Measurements from ENCODE around the gene NEURL3.
"Not testable (repeated sequence)": the region's sequence is repeated elsewhere in the genome, so short reads cannot be mapped to it uniquely, and the experiment has no call there.

NEURL3 gene

GRCh38 chr2:96506016-96506906, 1.1 kb upstream of the NEURL3 start:
- no peak for DNase-seq

- no peak for DNase-seq
Observed at GRCh38 chr2:96503637-96504243, 1.4 kb downstream of the NEURL3 start.

GRCh38 chr2:96502891-96503636, 2.1 kb downstream of the NEURL3 start:
- DNase-seq: no peak

GRCh38 chr2:96501886-96502810, 3.0 kb downstream of the NEURL3 start:
- no peak for DNase-seq

GRCh38 chr2:96501471-96501874, 3.7 kb downstream of the NEURL3 start:
- no peak for DNase-seq

GRCh38 chr2:96500385-96501066, 4.6 kb downstream of the NEURL3 start:
- no peak for DNase-seq

GRCh38 chr2:96499061-96499960, 5.8 kb downstream of the NEURL3 start:
- DNase-seq: no peak

- not testable (repeated sequence) for DNase-seq
Observed at GRCh38 chr2:96498611-96499010, 6.5 kb downstream of the NEURL3 start.

GRCh38 chr2:96498021-96498431, 7.1 kb downstream of the NEURL3 start:
- no peak for DNase-seq

GRCh38 chr2:96495982-96496629, 9.1 kb downstream of the NEURL3 start:
- no peak for DNase-seq

GRCh38 chr2:96494188-96494587, 11.0 kb downstream of the NEURL3 start:
- DNase-seq: no peak

GRCh38 chr2:96493072-96493471, 12.1 kb downstream of the NEURL3 start:
- no peak for DNase-seq

- no peak for DNase-seq
Observed at GRCh38 chr2:96491860-96492497, 13.2 kb downstream of the NEURL3 start.

- no peak for DNase-seq
Observed at GRCh38 chr2:96489663-96490062, 15.5 kb downstream of the NEURL3 start.

- DNase-seq: no peak
Observed at GRCh38 chr2:96489261-96489660, 15.9 kb downstream of the NEURL3 start.

GRCh38 chr2:96486696-96487095, 18.5 kb downstream of the NEURL3 start:
- no peak for DNase-seq

- DNase-seq: no peak
Observed at GRCh38 chr2:96485751-96486651, 19.2 kb downstream of the NEURL3 start.

- DNase-seq: no peak
Observed at GRCh38 chr2:96485350-96485749, 19.8 kb downstream of the NEURL3 start.

GRCh38 chr2:96484091-96484490, 21.1 kb downstream of the NEURL3 start:
- DNase-seq: peak; percentile 54 to 87

Measured in NCI-H524 (cell line).